H1 (cell line): Measurements from ENCODE around the gene TMEM178B. TPM values are rescaled to one million over a fixed set of nuclear protein-coding genes. Genes with fewer than 3 reads are reported as not detected.

ENCODE experiments used
- CTCF ChIA-PET: fragments of 300-600 bp; sonication (Branson Sonifier 250); formaldehyde crosslinking; loops from one replicate; lab custom pipeline; 2021; ENCODE audit not compliant: partially characterized antibody; lab: Charles Lee
- POLR2A ChIA-PET: fragments of 300-600 bp; sonication (Branson Sonifier 250); formaldehyde crosslinking; loops from one replicate; lab custom pipeline; 2021; ENCODE audit warnings: inconsistent platforms; ENCODE audit not compliant: partially characterized antibody; lab: Charles Lee
- DNase-seq, 2 experiments: peaks; one replicate each; pipeline versions ENCODE4 v3.0.0 to v3.0.0-alpha.2; 2010 to 2022; ENCODE audit warnings: low spot score in 2 of 2, low read depth in 1 of 2, mixed read lengths in 1 of 2
- FAIRE-seq: peaks from 2 replicates; lab custom pipeline; 2011; peaks lifted over from hg19 to GRCh38; lab: Jason Lieb, UNC
- H2AFZ ChIP-seq: 2 replicates; pipeline ENCODE4 v1.8.1; 2012; ENCODE audit warnings: low read length, inconsistent platforms
- H2AK5ac ChIP-seq: 2 replicates; pipeline ENCODE4 v1.6.1; 2013; ENCODE audit warnings: low read depth, low read length
- H2BK120ac ChIP-seq: replicated peaks from 2 replicates; pipeline ENCODE3; 2013; ENCODE audit warnings: low read depth, low read length, inconsistent platforms
- H2BK12ac ChIP-seq: 2 replicates; pipeline ENCODE4 v1.6.1; 2013; ENCODE audit warnings: low read depth, low read length
- H2BK15ac ChIP-seq: 2 replicates; pipeline ENCODE4 v1.6.1; 2013; ENCODE audit warnings: low read length
- H2BK20ac ChIP-seq: 2 replicates; pipeline ENCODE4 v1.6.1; 2013; ENCODE audit warnings: low read length
- H2BK5ac ChIP-seq: 2 replicates; pipeline ENCODE4 v1.6.1; 2013; ENCODE audit warnings: low read depth, low read length
- H3K14ac ChIP-seq: 2 replicates; pipeline ENCODE4 v1.6.1; 2013; ENCODE audit warnings: inconsistent platforms; ENCODE audit not compliant: insufficient read length
- H3K18ac ChIP-seq: 2 replicates; pipeline ENCODE4 v1.6.1; 2013; ENCODE audit warnings: low read length; ENCODE audit errors: extremely low read depth
- H3K23ac ChIP-seq: 2 replicates; pipeline ENCODE4 v1.6.1; 2013; ENCODE audit warnings: inconsistent platforms; ENCODE audit not compliant: insufficient read length
- H3K23me2 ChIP-seq: 2 replicates; pipeline ENCODE4 v1.6.1; 2013; ENCODE audit warnings: low read depth, low read length
- H3K27ac ChIP-seq: 2 replicates; pipeline ENCODE4 v1.6.1; 2011; ENCODE audit warnings: low read depth, low read length, inconsistent platforms
- H3K27me3 ChIP-seq, 4 experiments: replicated peaks in 1 of 4; 1 replicate in 1 of 4; 2 replicates in 3 of 4; pipeline versions ENCODE4 v1.6.1 to v1.8.1; 2011 to 2013; ENCODE audit warnings: low read length in 3 of 4, mild to moderate bottlenecking in 3 of 4, inconsistent platforms in 2 of 4, mixed read lengths in 2 of 4, moderate library complexity in 1 of 4; ENCODE audit not compliant: control insufficient read depth in 3 of 4, insufficient read depth in 3 of 4; ENCODE audit errors: extremely low read depth in 1 of 4
- H3K36me3 ChIP-seq, 4 experiments: 2 replicates each; pipeline versions ENCODE4 v1.6.1 to v1.8.1; 2011 to 2013; ENCODE audit warnings: mild to moderate bottlenecking in 4 of 4, low read length in 3 of 4, moderate library complexity in 2 of 4, control low read depth in 1 of 4, inconsistent platforms in 1 of 4; ENCODE audit not compliant: insufficient read depth in 4 of 4, control insufficient read depth in 2 of 4
- H3K4ac ChIP-seq: replicated peaks from 2 replicates; pipeline ENCODE3; 2013; ENCODE audit warnings: low read length, low read depth, mixed read lengths, inconsistent platforms; ENCODE audit not compliant: insufficient read length
- H3K4me1 ChIP-seq, 4 experiments: replicated peaks in 1 of 4; 1 replicate in 1 of 4; 2 replicates in 3 of 4; pipeline versions ENCODE4 v1.6.1 to v1.8.1; 2011 to 2013; ENCODE audit warnings: low read length in 3 of 4, inconsistent platforms in 2 of 4, mixed read lengths in 1 of 4; ENCODE audit not compliant: insufficient read depth in 4 of 4, control insufficient read depth in 3 of 4
- H3K4me2 ChIP-seq, 2 experiments: 2 replicates each; pipeline versions ENCODE4 v1.6.1 to v1.8.1; 2011 to 2013; ENCODE audit warnings: low read depth in 2 of 2, low read length in 2 of 2, control low read depth in 1 of 2, inconsistent platforms in 1 of 2, mild to moderate bottlenecking in 1 of 2; ENCODE audit not compliant: insufficient read depth in 1 of 2
- H3K4me3 ChIP-seq, 4 experiments: fragments of 200-600, 300-600 bp in 1 of 4; sonication (generic), shearing (Covaris generic), sonication (Bioruptor Twin) in 1 of 4; 2 replicates each; pipeline versions ENCODE4 v1.5.1 to v1.8.1; 2011 to 2016; ENCODE audit warnings: low read length in 4 of 4, low read depth in 3 of 4, control low read depth in 2 of 4, inconsistent platforms in 2 of 4, mild to moderate bottlenecking in 2 of 4, mixed read lengths in 1 of 4, moderate library complexity in 1 of 4; ENCODE audit not compliant: insufficient read depth in 2 of 4; ENCODE audit errors: extremely low read depth in 1 of 4
- H3K56ac ChIP-seq: replicated peaks from 2 replicates; pipeline ENCODE3; 2013; ENCODE audit warnings: low read depth, mild to moderate bottlenecking, mixed read lengths, low read length, inconsistent platforms; ENCODE audit not compliant: insufficient read length
- H3K79me1 ChIP-seq: 2 replicates; pipeline ENCODE4 v1.6.1; 2013; ENCODE audit warnings: low read depth, low read length, control low read depth
- H3K79me2 ChIP-seq, 2 experiments: 2 replicates each; pipeline versions ENCODE4 v1.6.1 to v1.8.1; 2012 to 2013; ENCODE audit warnings: low read length in 2 of 2, mild to moderate bottlenecking in 2 of 2, inconsistent platforms in 1 of 2; ENCODE audit not compliant: insufficient read depth in 2 of 2, control insufficient read depth in 1 of 2
- H3K9ac ChIP-seq, 4 experiments: replicated peaks in 1 of 4; 1 replicate in 1 of 4; 2 replicates in 3 of 4; pipeline versions ENCODE4 v1.6.1 to v1.8.1; 2011 to 2013; ENCODE audit warnings: low read depth in 3 of 4, low read length in 3 of 4, control low read depth in 2 of 4, mild to moderate bottlenecking in 2 of 4, moderate library complexity in 2 of 4, inconsistent platforms in 1 of 4; ENCODE audit errors: extremely low read depth in 1 of 4
- H3K9me3 ChIP-seq, 2 experiments: 2 replicates each; pipeline versions ENCODE4 v1.6.1 to v1.8.1; 2012 to 2013; ENCODE audit warnings: mild to moderate bottlenecking in 2 of 2, moderate library complexity in 2 of 2, control low read depth in 1 of 2, inconsistent platforms in 1 of 2, low read depth in 1 of 2, low read length in 1 of 2, mixed read lengths in 1 of 2; ENCODE audit not compliant: insufficient read depth in 2 of 2
- H4K20me1 ChIP-seq, 2 experiments: replicated peaks in 1 of 2; 2 replicates each; pipeline versions ENCODE3 to v1.8.1; 2011 to 2013; ENCODE audit warnings: inconsistent platforms in 2 of 2, low read length in 2 of 2, mild to moderate bottlenecking in 1 of 2; ENCODE audit not compliant: insufficient read depth in 2 of 2, control insufficient read depth in 1 of 2
- H4K5ac ChIP-seq: 2 replicates; pipeline ENCODE4 v1.6.1; 2013; ENCODE audit warnings: low read length, low read depth, mixed read lengths, inconsistent platforms; ENCODE audit not compliant: insufficient read length
- H4K8ac ChIP-seq: 2 replicates; pipeline ENCODE4 v1.8.0; 2013; ENCODE audit warnings: mild to moderate bottlenecking, moderate library complexity, low read length, inconsistent platforms; ENCODE audit not compliant: insufficient read depth; ENCODE audit errors: extremely low read depth
- H4K91ac ChIP-seq: replicated peaks from 2 replicates; pipeline ENCODE3; 2013; ENCODE audit warnings: low read length, mixed read lengths, inconsistent platforms; ENCODE audit not compliant: insufficient read length
- BACH1 ChIP-seq: IDR thresholded peaks from 2 replicates; pipeline ENCODE4 v1.6.1; 2012; ENCODE audit warnings: low read length, improper control_type of control experiment
- CBX8 ChIP-seq: fragments of 300-800, 300-1000 bp; sonication (generic); IDR thresholded peaks from 2 replicates; pipeline ENCODE4 v1.7.1; 2016; ENCODE audit warnings: low read depth, low read length, borderline replicate concordance
- CEBPB ChIP-seq: IDR thresholded peaks from 2 replicates; pipeline ENCODE4 v1.6.1; 2012; ENCODE audit warnings: low read depth, low read length
- CHD1 ChIP-seq: IDR thresholded peaks from 2 replicates; pipeline ENCODE4 v1.6.1; 2012; ENCODE audit warnings: low read depth, low read length, improper control_type of control experiment
- JUN ChIP-seq: IDR thresholded peaks from 2 replicates; pipeline ENCODE4 v1.6.1; 2011; ENCODE audit warnings: low read depth, mild to moderate bottlenecking, improper control_type of control experiment, low read length
- KDM4A ChIP-seq: IDR thresholded peaks from one replicate; pipeline ENCODE4 v1.7.1; 2012; ENCODE audit warnings: low read depth, mild to moderate bottlenecking, moderate library complexity, low read length, inconsistent platforms; ENCODE audit not compliant: severe bottlenecking
- RBBP5 ChIP-seq: IDR thresholded peaks from 2 replicates; pipeline ENCODE4 v1.7.1; 2012; ENCODE audit warnings: low read depth, mild to moderate bottlenecking, inconsistent platforms, low read length, moderate library complexity, borderline replicate concordance
- SP1 ChIP-seq: IDR thresholded peaks from 2 replicates; pipeline ENCODE4 v1.6.1; 2011; ENCODE audit warnings: low read depth, low read length
- SRF ChIP-seq: IDR thresholded peaks from 2 replicates; pipeline ENCODE4 v1.6.1; 2011; ENCODE audit warnings: mild to moderate bottlenecking, low read depth, low read length, moderate library complexity
- YY1 ChIP-seq: IDR thresholded peaks from 2 replicates; pipeline ENCODE4 v1.6.1; 2011; ENCODE audit warnings: low read depth, mild to moderate bottlenecking, low read length
- polyA plus RNA-seq, 7 experiments: library from polyadenylated mRNA; depleted of rRNA in 3 of 7; stranded (reverse) in 5 of 7; unstranded in 2 of 7; fragments of >200 nt in 5 of 7; fragments of 200-250 nt in 2 of 7; gene quantifications; 1 replicate in 5 of 7; 2 replicates in 1 of 7; 4 replicates in 1 of 7; pipeline versions ENCODE4 v1.2.1 to v1.2.3, GENCODE V29; 2011 to 2013; ENCODE audit warnings: missing spikeins in 2 of 7, mixed read lengths in 2 of 7
- total RNA-seq: library from RNA; stranded (reverse); fragmentation: NEBNext Ultra II Directional; extraction: Animal tissue kit (Norgen Biotek cat#: 25700); gene quantifications from 2 replicates; pipeline ENCODE4 v1.2.1, GENCODE V29; 2021
- TF ChIP-seq, protein P1 (sequence below): IDR thresholded peaks from 2 replicates; pipeline ENCODE4 v1.6.1; 2012; ENCODE audit warnings: low read length, inconsistent platforms
- TF ChIP-seq, protein P2 (sequence below): IDR thresholded peaks from 2 replicates; pipeline ENCODE4 v1.6.1; 2011; ENCODE audit warnings: low read length, improper control_type of control experiment
- TF ChIP-seq, protein P3 (sequence below): IDR thresholded peaks from 2 replicates; pipeline ENCODE4 v1.6.1; 2012; ENCODE audit warnings: inconsistent platforms

Gene TMEM178B
- total and polyA plus RNA-seq, 2 of the 8 experiments (the other 6 are each of a cell fraction or from before 2014, with no cell fraction given): 5.3 to 18.1 TPM

DNA sequence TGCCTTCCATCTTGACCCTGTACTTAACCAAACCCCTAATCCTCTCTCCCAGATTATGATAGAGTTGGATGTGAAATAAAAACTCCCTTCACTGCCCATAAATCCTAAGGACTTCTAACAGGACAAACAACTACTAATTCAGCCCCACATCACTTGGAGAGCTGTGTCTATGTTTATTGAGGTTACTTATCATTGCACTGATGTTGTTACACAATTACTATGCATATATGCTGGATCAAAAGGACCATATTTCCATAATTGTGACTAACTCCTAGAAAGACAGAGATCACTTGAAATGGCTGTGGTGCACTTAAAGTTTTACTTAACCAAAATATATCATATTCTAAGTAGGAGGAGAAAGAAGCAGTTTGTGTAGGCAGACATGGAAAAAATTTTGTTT, 332.5 kb downstream of the TMEM178B start:
- H2AFZ ChIP-seq: no peak overlapping the region
- H2BK12ac ChIP-seq: no peak overlapping the region
- H3K9me3 ChIP-seq: no peaks in the 10 kb centered on the region
- H3K9ac ChIP-seq: no peak overlapping the region
- H3K23ac ChIP-seq: no peak overlapping the region
- H3K79me2 ChIP-seq: no peaks in the 10 kb centered on the region
- no peak overlapping the region for H3K56ac ChIP-seq
- H3K4me2 ChIP-seq: no peak overlapping the region
- no peaks in the 10 kb centered on the region for H3K36me3 ChIP-seq
- H2BK120ac ChIP-seq: no peak overlapping the region
- H2BK15ac ChIP-seq: no peak overlapping the region; the same call in 1 of the 2 replicates
- no peak overlapping the region for H2BK20ac ChIP-seq
- H4K8ac ChIP-seq: no peak overlapping the region
- no peaks in the 10 kb centered on the region for H4K20me1 ChIP-seq
- FAIRE-seq (no peak), DNase-seq (no peak)
- no peaks in the 10 kb centered on the region for H3K79me1 ChIP-seq
- H2BK5ac ChIP-seq: no peak overlapping the region
- H3K4me1 ChIP-seq: peaks cover 4 to 20% (median 18%) of the 10 kb centered on the region in 4 experiments; a peak in 6 of 7 replicates
- ChIA-PET POLR2A (no interaction called here), CTCF (interaction anchor here (1.0 to 2.0 kb wide), 2 partner anchors 17 to 244 kb away, joined by 3 to 6 read pairs; no protein-coding TSS in a partner anchor)
- H4K91ac ChIP-seq: no peak overlapping the region
- no peak overlapping the region for H3K18ac ChIP-seq
- H3K4ac ChIP-seq: no peak overlapping the region
- no peak overlapping the region for H3K27ac ChIP-seq
- no peak overlapping the region for H3K14ac ChIP-seq
- H2AK5ac ChIP-seq: no peak overlapping the region
- H3K4me3 ChIP-seq: no peak overlapping the region
- H3K23me2 ChIP-seq: no peaks in the 10 kb centered on the region
- H4K5ac ChIP-seq: no peak overlapping the region
- H3K27me3 ChIP-seq: no peaks in the 10 kb centered on the region; a peak in 1 of 7 replicates
- TF ChIP-seq, protein P1, sequence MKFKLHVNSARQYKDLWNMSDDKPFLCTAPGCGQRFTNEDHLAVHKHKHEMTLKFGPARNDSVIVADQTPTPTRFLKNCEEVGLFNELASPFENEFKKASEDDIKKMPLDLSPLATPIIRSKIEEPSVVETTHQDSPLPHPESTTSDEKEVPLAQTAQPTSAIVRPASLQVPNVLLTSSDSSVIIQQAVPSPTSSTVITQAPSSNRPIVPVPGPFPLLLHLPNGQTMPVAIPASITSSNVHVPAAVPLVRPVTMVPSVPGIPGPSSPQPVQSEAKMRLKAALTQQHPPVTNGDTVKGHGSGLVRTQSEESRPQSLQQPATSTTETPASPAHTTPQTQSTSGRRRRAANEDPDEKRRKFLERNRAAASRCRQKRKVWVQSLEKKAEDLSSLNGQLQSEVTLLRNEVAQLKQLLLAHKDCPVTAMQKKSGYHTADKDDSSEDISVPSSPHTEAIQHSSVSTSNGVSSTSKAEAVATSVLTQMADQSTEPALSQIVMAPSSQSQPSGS: no peak
- TF ChIP-seq JUN (no peak), SP1 (no peak), BACH1 (no peak), RBBP5 (no peak), SRF (no peak), CHD1 (no peak), YY1 (no peak), CBX8 (no peak), KDM4A (no peak), CEBPB (no peak)
- TF ChIP-seq, protein P2, sequence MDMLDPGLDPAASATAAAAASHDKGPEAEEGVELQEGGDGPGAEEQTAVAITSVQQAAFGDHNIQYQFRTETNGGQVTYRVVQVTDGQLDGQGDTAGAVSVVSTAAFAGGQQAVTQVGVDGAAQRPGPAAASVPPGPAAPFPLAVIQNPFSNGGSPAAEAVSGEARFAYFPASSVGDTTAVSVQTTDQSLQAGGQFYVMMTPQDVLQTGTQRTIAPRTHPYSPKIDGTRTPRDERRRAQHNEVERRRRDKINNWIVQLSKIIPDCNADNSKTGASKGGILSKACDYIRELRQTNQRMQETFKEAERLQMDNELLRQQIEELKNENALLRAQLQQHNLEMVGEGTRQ: no peak
- TF ChIP-seq, protein P3, sequence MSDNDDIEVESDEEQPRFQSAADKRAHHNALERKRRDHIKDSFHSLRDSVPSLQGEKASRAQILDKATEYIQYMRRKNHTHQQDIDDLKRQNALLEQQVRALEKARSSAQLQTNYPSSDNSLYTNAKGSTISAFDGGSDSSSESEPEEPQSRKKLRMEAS: no peak
